Neural progenitor cell (in vitro differentiated cells): ENCODE results near the gene RPTOR. TPM values are rescaled to one million over a fixed set of nuclear protein-coding genes. Genes with fewer than 3 reads are reported as not detected.
A peak's percentile ranks its signal among the peaks of the same experiment; 100 is the strongest.
"Not testable (repeated sequence)": the region's sequence is repeated elsewhere in the genome, so short reads cannot be mapped to it uniquely, and the experiment has no call there.

ENCODE experiments used
- DNase-seq: peaks from one replicate; pipeline ENCODE4 v3.0.0-alpha.2; 2016; ENCODE audit warnings: low spot score
- H2AFZ ChIP-seq: fragments of 200-600 bp; sonication (generic); replicated peaks from 2 replicates; pipeline ENCODE4 v1.6.1; 2016; ENCODE audit warnings: antibody characterized with exemption
- H3F3A ChIP-seq: fragments of 200-600 bp; sonication (generic); 2 replicates; pipeline ENCODE4 v1.6.1; 2016; ENCODE audit warnings: antibody characterized with exemption, low read depth
- H3K27ac ChIP-seq: fragments of 200-600 bp; sonication (generic); 2 replicates; pipeline ENCODE4 v1.5.1; 2016; ENCODE audit warnings: mild to moderate bottlenecking
- H3K27me3 ChIP-seq: fragments of 200-600 bp; sonication (generic); 2 replicates; pipeline ENCODE4 v1.6.1; 2016; ENCODE audit warnings: mild to moderate bottlenecking, moderate library complexity
- H3K36me3 ChIP-seq: fragments of 200-600 bp; sonication (generic); 2 replicates; pipeline ENCODE4 v1.5.1; 2016
- H3K4me1 ChIP-seq: fragments of 200-600 bp; sonication (generic); 2 replicates; pipeline ENCODE4 v1.6.1; 2016; ENCODE audit warnings: mixed run types
- H3K4me2 ChIP-seq: fragments of 200-600 bp; sonication (generic); 2 replicates; pipeline ENCODE4 v1.6.1; 2016
- H3K4me3 ChIP-seq: fragments of 200-600 bp; sonication (generic); 2 replicates; pipeline ENCODE4 v1.5.1; 2016
- H3K79me2 ChIP-seq: fragments of 200-600 bp; sonication (generic); 2 replicates; pipeline ENCODE4 v1.6.1; 2016; ENCODE audit warnings: low read depth
- H3K9ac ChIP-seq: fragments of 200-600 bp; sonication (generic); 2 replicates; pipeline ENCODE4 v1.6.1; 2016
- H3K9me3 ChIP-seq: fragments of 200-600 bp; sonication (generic); 2 replicates; pipeline ENCODE4 v1.5.1; 2016; ENCODE audit warnings: low read depth
- H4K20me1 ChIP-seq: fragments of 200-600 bp; sonication (generic); 2 replicates; pipeline ENCODE4 v1.6.1; 2016; ENCODE audit warnings: low read depth
- H3K27ac Mint-ChIP-seq: 3 replicates; pipeline ENCODE4 v1.8.0; 2021; ENCODE audit warnings: mixed read lengths
- H3K27me3 Mint-ChIP-seq: 2 replicates; pipeline ENCODE4 v1.8.0; 2022; ENCODE audit warnings: low read depth, mild to moderate bottlenecking, inconsistent platforms, moderate library complexity, mixed read lengths; ENCODE audit not compliant: insufficient read depth
- H3K36me3 Mint-ChIP-seq: 3 replicates; pipeline ENCODE4 v1.8.0; 2021; ENCODE audit warnings: mixed read lengths
- H3K4me1 Mint-ChIP-seq: 3 replicates; pipeline ENCODE4 v1.8.0; 2021; ENCODE audit warnings: mixed read lengths
- H3K4me3 Mint-ChIP-seq: 3 replicates; pipeline ENCODE4 v1.8.0; 2021; ENCODE audit warnings: mild to moderate bottlenecking, moderate library complexity, mixed read lengths
- H3K9me3 Mint-ChIP-seq: 3 replicates; pipeline ENCODE4 v1.8.0; 2020; ENCODE audit warnings: mixed read lengths
- CTCF ChIP-seq: fragments of 200-600 bp; sonication (generic); IDR thresholded peaks from 2 replicates; pipeline ENCODE4 v1.5.1; 2017; ENCODE audit warnings: antibody characterized with exemption, mild to moderate bottlenecking
- EZH2 ChIP-seq: fragments of 200-600 bp; sonication (generic); IDR thresholded peaks from 2 replicates; pipeline ENCODE4 v1.6.1; 2017; ENCODE audit warnings: antibody characterized with exemption, mild to moderate bottlenecking, moderate library complexity
- EZH2phosphoT487 ChIP-seq: fragments of 200-600 bp; sonication (generic); IDR thresholded peaks from 2 replicates; pipeline ENCODE4 v1.6.1; 2017; ENCODE audit warnings: antibody characterized with exemption
- total RNA-seq: library from RNA; depleted of rRNA; stranded (reverse); fragments of >200 nt; gene quantifications from 2 replicates; pipeline ENCODE4 v1.2.3, GENCODE V29; 2015; ENCODE audit warnings: low replicate concordance

The RPTOR gene
- total RNA-seq, 1 donor from 2014 or later, result 7.4 TPM

GRCh38 chr17:80795090-80795580, 250.5 kb downstream of the RPTOR start:
- Histone ChIP-seq H3K4me1 (peaks cover 9% of the 10 kb centered on the region), H4K20me1 (no peaks in the 10 kb centered on the region), H3K79me2 (no peaks in the 10 kb centered on the region), H3K4me2 (no peak overlapping the region), H3K9ac (no peak overlapping the region), H2AFZ (no peak overlapping the region), H3K36me3 (no peaks in the 10 kb centered on the region), H3K27me3 (no peaks in the 10 kb centered on the region), H3K9me3 (no peaks in the 10 kb centered on the region), H3K27ac (no peak overlapping the region), H3K4me3 (no peak overlapping the region), H3F3A (no peaks in the 10 kb centered on the region)
- Mint-ChIP-seq H3K4me1 (peaks cover 32% of the 10 kb centered on the region), H3K4me3 (no peak overlapping the region), H3K27ac (peak overlapping the region; percentile 84), H3K27me3 (no peaks in the 10 kb centered on the region), H3K36me3 (peaks cover 18% of the 10 kb centered on the region), H3K9me3 (peaks cover 2% of the 10 kb centered on the region)
- TF ChIP-seq EZH2, result no peak
- TF ChIP-seq CTCF, result no peak
- TF ChIP-seq EZH2phosphoT487, result no peak
- DNase-seq, result no peak

- no peak overlapping the region for H3K4me2 ChIP-seq
- no peaks in the 10 kb centered on the region for H3K27me3 ChIP-seq
- H3F3A ChIP-seq, result no peaks in the 10 kb centered on the region
- Mint-ChIP-seq H3K27ac (peak overlapping the region; percentile 42), H3K27me3 (no peaks in the 10 kb centered on the region), H3K36me3 (peaks cover 18% of the 10 kb centered on the region), H3K9me3 (peaks cover 2% of the 10 kb centered on the region), H3K4me1 (peaks cover 29% of the 10 kb centered on the region), H3K4me3 (no peak overlapping the region)
- H2AFZ ChIP-seq, result no peak overlapping the region
- no peaks in the 10 kb centered on the region for H4K20me1 ChIP-seq
- peaks cover 8% of the 10 kb centered on the region for H3K4me1 ChIP-seq
- TF ChIP-seq EZH2phosphoT487, result no peak
- no peak for TF ChIP-seq CTCF
- no peak for TF ChIP-seq EZH2
- no peaks in the 10 kb centered on the region for H3K79me2 ChIP-seq
- no peak overlapping the region for H3K9ac ChIP-seq
- H3K36me3 ChIP-seq, result no peaks in the 10 kb centered on the region
- no peak overlapping the region for H3K4me3 ChIP-seq
- DNase-seq, result no peak
- no peak overlapping the region for H3K27ac ChIP-seq
- H3K9me3 ChIP-seq, result no peaks in the 10 kb centered on the region
These were observed 251.1 kb downstream of the RPTOR start for GRCh38 chr17:80795754-80796153.

GRCh38 chr17:80796430-80796861, 251.8 kb downstream of the RPTOR start:
- Mint-ChIP-seq H3K4me3 (no peak overlapping the region), H3K36me3 (peaks cover 18% of the 10 kb centered on the region), H3K4me1 (peaks cover 23% of the 10 kb centered on the region), H3K27ac (no peak overlapping the region), H3K27me3 (no peaks in the 10 kb centered on the region), H3K9me3 (peaks cover 2% of the 10 kb centered on the region)
- Histone ChIP-seq H3K4me3 (no peak overlapping the region), H2AFZ (no peak overlapping the region), H3K9ac (no peak overlapping the region), H3K36me3 (no peaks in the 10 kb centered on the region), H3F3A (no peaks in the 10 kb centered on the region), H4K20me1 (no peaks in the 10 kb centered on the region), H3K79me2 (no peaks in the 10 kb centered on the region), H3K4me2 (no peak overlapping the region), H3K4me1 (peaks cover 2% of the 10 kb centered on the region), H3K9me3 (no peaks in the 10 kb centered on the region), H3K27me3 (no peaks in the 10 kb centered on the region), H3K27ac (no peak overlapping the region)
- no peak for DNase-seq
- TF ChIP-seq EZH2, result no peak
- TF ChIP-seq CTCF, result no peak
- no peak for TF ChIP-seq EZH2phosphoT487

- H3F3A ChIP-seq, H3K4me3 ChIP-seq, H3K79me2 ChIP-seq, H3K9me3 Mint-ChIP-seq, H3K27me3 Mint-ChIP-seq, H4K20me1 ChIP-seq, H3K4me2 ChIP-seq, H3K27ac ChIP-seq, H3K4me1 ChIP-seq, H3K27me3 ChIP-seq, H3K4me3 Mint-ChIP-seq, H3K36me3 ChIP-seq, DNase-seq, H3K9ac ChIP-seq, H3K27ac Mint-ChIP-seq, H2AFZ ChIP-seq, H3K9me3 ChIP-seq: not testable (repeated sequence)
- H3K36me3 Mint-ChIP-seq, result peaks cover 18% of the 10 kb centered on the region
- peaks cover 18% of the 10 kb centered on the region for H3K4me1 Mint-ChIP-seq
These were observed 252.6 kb downstream of the RPTOR start for GRCh38 chr17:80797222-80797621.
